Measurements from ENCODE around the gene HEXA.

GRCh38 chr15:72375501-72375845, 341 bp downstream of the HEXA start:
- TF ChIP-seq CTCF (IDR thresholded peaks at IDR 0.05; ENCODE audit: low read depth, low read length, missing input control) (no peak), SP1 (IDR thresholded peaks at IDR 0.05) (no peak), ZBTB33 (IDR thresholded peaks at IDR 0.05) (no peak), RAD21 (IDR thresholded peaks at IDR 0.05) (no peak), TAF1 (conservative IDR thresholded peaks at IDR 0.05) (no peak), NR2F2 (IDR thresholded peaks at IDR 0.05) (no peak), YY1 (IDR thresholded peaks at IDR 0.05) (no peak), JUND (IDR thresholded peaks at IDR 0.05) (no peak), RXRA (IDR thresholded peaks at IDR 0.05) (no peak), FOXA2 (IDR thresholded peaks at IDR 0.05) (no peak), ATF3 (IDR thresholded peaks at IDR 0.05) (no peak)
- TF ChIP-seq, protein P1, sequence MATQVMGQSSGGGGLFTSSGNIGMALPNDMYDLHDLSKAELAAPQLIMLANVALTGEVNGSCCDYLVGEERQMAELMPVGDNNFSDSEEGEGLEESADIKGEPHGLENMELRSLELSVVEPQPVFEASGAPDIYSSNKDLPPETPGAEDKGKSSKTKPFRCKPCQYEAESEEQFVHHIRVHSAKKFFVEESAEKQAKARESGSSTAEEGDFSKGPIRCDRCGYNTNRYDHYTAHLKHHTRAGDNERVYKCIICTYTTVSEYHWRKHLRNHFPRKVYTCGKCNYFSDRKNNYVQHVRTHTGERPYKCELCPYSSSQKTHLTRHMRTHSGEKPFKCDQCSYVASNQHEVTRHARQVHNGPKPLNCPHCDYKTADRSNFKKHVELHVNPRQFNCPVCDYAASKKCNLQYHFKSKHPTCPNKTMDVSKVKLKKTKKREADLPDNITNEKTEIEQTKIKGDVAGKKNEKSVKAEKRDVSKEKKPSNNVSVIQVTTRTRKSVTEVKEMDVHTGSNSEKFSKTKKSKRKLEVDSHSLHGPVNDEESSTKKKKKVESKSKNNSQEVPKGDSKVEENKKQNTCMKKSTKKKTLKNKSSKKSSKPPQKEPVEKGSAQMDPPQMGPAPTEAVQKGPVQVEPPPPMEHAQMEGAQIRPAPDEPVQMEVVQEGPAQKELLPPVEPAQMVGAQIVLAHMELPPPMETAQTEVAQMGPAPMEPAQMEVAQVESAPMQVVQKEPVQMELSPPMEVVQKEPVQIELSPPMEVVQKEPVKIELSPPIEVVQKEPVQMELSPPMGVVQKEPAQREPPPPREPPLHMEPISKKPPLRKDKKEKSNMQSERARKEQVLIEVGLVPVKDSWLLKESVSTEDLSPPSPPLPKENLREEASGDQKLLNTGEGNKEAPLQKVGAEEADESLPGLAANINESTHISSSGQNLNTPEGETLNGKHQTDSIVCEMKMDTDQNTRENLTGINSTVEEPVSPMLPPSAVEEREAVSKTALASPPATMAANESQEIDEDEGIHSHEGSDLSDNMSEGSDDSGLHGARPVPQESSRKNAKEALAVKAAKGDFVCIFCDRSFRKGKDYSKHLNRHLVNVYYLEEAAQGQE (IDR thresholded peaks at IDR 0.05), result no peak
